ENCODE measurements around the gene UNC45A. TPM values are rescaled to one million over a fixed set of nuclear protein-coding genes. Genes with fewer than 3 reads are reported as not detected.
"Not testable (repeated sequence)": the region's sequence is repeated elsewhere in the genome, so short reads cannot be mapped to it uniquely, and the experiment has no call there.

UNC45A gene
- total RNA-seq, 1 experiment from 2014 or later, result 63.1 TPM

GRCh38 chr15:90895571-90896117, 39.4 kb upstream of the UNC45A start:
- ChIA-PET POLR2A (interaction anchor here (0.5 to 1.6 kb wide), 3 partner anchors 10 to 744 kb away, joined by 3 to 6 read pairs (median 4); no protein-coding TSS in a partner anchor), CTCF (interaction anchor here (0.7 to 12.8 kb wide), 3 partner anchors 10 to 37 kb away, joined by 4 to 83 read pairs (median 4); partner anchors contain the start of gene FES)
- TF ChIP-seq CTCF (IDR thresholded peaks at IDR 0.05; ENCODE audit: unreplicated experiment), result no peak
- no TSS peak for BruUV-seq (replicated peaks)
- no peaks in the 10 kb centered on the region for H3K27me3 Mint-ChIP-seq (ENCODE audit: insufficient read depth, unreplicated experiment)
- no peaks in the 10 kb centered on the region for H3K9me3 Mint-ChIP-seq (ENCODE audit: unreplicated experiment)
- H3K4me1 Mint-ChIP-seq (ENCODE audit: insufficient read depth, unreplicated experiment), result no peaks in the 10 kb centered on the region
- intact Hi-C loops (cut with micrococcal nuclease), result no loop called here
- no peak overlapping the region for H3K27ac Mint-ChIP-seq (ENCODE audit: low read depth, unreplicated experiment)
- no peaks in the 10 kb centered on the region for H3K36me3 Mint-ChIP-seq (ENCODE audit: insufficient read depth, unreplicated experiment)
- no peak overlapping the region for H3K4me3 Mint-ChIP-seq (ENCODE audit: unreplicated experiment)
- no peak for DNase-seq (ENCODE audit: unreplicated experiment)

- BruUV-seq (replicated peaks); H3K36me3 Mint-ChIP-seq (ENCODE audit: insufficient read depth, unreplicated experiment); H3K4me3 Mint-ChIP-seq (ENCODE audit: unreplicated experiment); DNase-seq (ENCODE audit: unreplicated experiment); intact Hi-C loops (cut with micrococcal nuclease); H3K9me3 Mint-ChIP-seq (ENCODE audit: unreplicated experiment); H3K27ac Mint-ChIP-seq (ENCODE audit: low read depth, unreplicated experiment); H3K27me3 Mint-ChIP-seq (ENCODE audit: insufficient read depth, unreplicated experiment): not testable (repeated sequence)
- H3K4me1 Mint-ChIP-seq (ENCODE audit: insufficient read depth, unreplicated experiment), result peaks cover 10% of the 10 kb centered on the region
- ChIA-PET CTCF (interaction anchor here (0.9 to 12.8 kb wide), 3 partner anchors 11 to 37 kb away, joined by 6 to 83 read pairs (median 6); partner anchors contain the start of genes FES and HDDC3), POLR2A (interaction anchor here (7.9 kb wide), 1 partner anchor 34 kb away, joined by 150 read pairs; the partner anchor contains the start of genes HDDC3 and UNC45A)
Measured at GRCh38 chr15:90897131-90897655, 37.9 kb upstream of the UNC45A start.

- Mint-ChIP-seq H3K9me3 (ENCODE audit: unreplicated experiment) (no peaks in the 10 kb centered on the region), H3K4me3 (ENCODE audit: unreplicated experiment) (peak overlapping the region; percentile 82), H3K27ac (ENCODE audit: low read depth, unreplicated experiment) (peak overlapping the region; percentile 57), H3K4me1 (ENCODE audit: insufficient read depth, unreplicated experiment) (peaks cover 10% of the 10 kb centered on the region), H3K27me3 (ENCODE audit: insufficient read depth, unreplicated experiment) (no peaks in the 10 kb centered on the region), H3K36me3 (ENCODE audit: insufficient read depth, unreplicated experiment) (peaks cover 8% of the 10 kb centered on the region)
- ChIA-PET CTCF (interaction anchor here (0.6 to 12.8 kb wide), 14 partner anchors 9 to 582 kb away, joined by 3 to 131 read pairs (median 3); partner anchors contain the start of genes FES, HDDC3 and UNC45A), POLR2A (interaction anchor here (0.5 to 7.9 kb wide), 5 partner anchors 8 to 194 kb away, joined by 3 to 150 read pairs (median 4); partner anchors contain the start of genes HDDC3 and UNC45A)
- intact Hi-C loops (cut with micrococcal nuclease), result loop anchor here (1.0 kb wide), 1 partner anchor 31 kb away; the partner anchor contains the start of gene HDDC3
- no TSS peak for BruUV-seq (replicated peaks)
- DNase-seq (ENCODE audit: unreplicated experiment), result no peak
- TF ChIP-seq CTCF (IDR thresholded peaks at IDR 0.05; ENCODE audit: unreplicated experiment), result no peak
Measured at GRCh38 chr15:90901175-90902039, 33.7 kb upstream of the UNC45A start.

GRCh38 chr15:90902040-90902839, 32.8 kb upstream of the UNC45A start:
- peaks cover 15% of the 10 kb centered on the region for H3K36me3 Mint-ChIP-seq (ENCODE audit: insufficient read depth, unreplicated experiment)
- ChIA-PET POLR2A (interaction anchor here (0.5 to 7.9 kb wide), 12 partner anchors 9 to 987 kb away, joined by 3 to 150 read pairs (median 4); partner anchors contain the start of genes FURIN, HDDC3, PRC1 and RCCD1), CTCF (interaction anchor here (0.6 to 12.8 kb wide), 18 partner anchors 9 to 583 kb away, joined by 3 to 131 read pairs (median 3); partner anchors contain the start of genes FES, FURIN, HDDC3 and UNC45A)
- H3K9me3 Mint-ChIP-seq (ENCODE audit: unreplicated experiment), result no peaks in the 10 kb centered on the region
- peak overlapping the region; percentile 57 for H3K27ac Mint-ChIP-seq (ENCODE audit: low read depth, unreplicated experiment)
- peak; percentile 81 for DNase-seq (ENCODE audit: unreplicated experiment)
- no peaks in the 10 kb centered on the region for H3K27me3 Mint-ChIP-seq (ENCODE audit: insufficient read depth, unreplicated experiment)
- BruUV-seq (replicated peaks), result TSS peak; percentile 51
- intact Hi-C loops (cut with micrococcal nuclease), result loop anchor here (1.0 kb wide), 1 partner anchor 30 kb away; the partner anchor contains the start of gene HDDC3
- peak; percentile 62 for TF ChIP-seq CTCF (IDR thresholded peaks at IDR 0.05; ENCODE audit: unreplicated experiment)
- peaks cover 10% of the 10 kb centered on the region for H3K4me1 Mint-ChIP-seq (ENCODE audit: insufficient read depth, unreplicated experiment)
- peak overlapping the region; percentile 82 for H3K4me3 Mint-ChIP-seq (ENCODE audit: unreplicated experiment)
